HepG2 (cell line): ENCODE measurements around the gene MED22. TPM values are rescaled to one million over a fixed set of nuclear protein-coding genes. Genes with fewer than 3 reads are reported as not detected.

ENCODE experiments used
- AKNA ChIP-seq: sonication (generic); formaldehyde crosslinking; IDR thresholded peaks from 2 replicates; pipeline ENCODE4 v1.4.0; 2020; ENCODE audit warnings: missing genetic modification reagents, borderline replicate concordance
- FOXA3 ChIP-seq: IDR thresholded peaks from 2 replicates; pipeline ENCODE4 v1.6.1; 2016; ENCODE audit warnings: missing genetic modification reagents, missing compliant biosample characterization
- MAX ChIP-seq: IDR thresholded peaks from 2 replicates; pipeline ENCODE4 v1.6.1; 2012; ENCODE audit warnings: inconsistent platforms
- ZFX ChIP-seq: sonication (generic); formaldehyde crosslinking; IDR thresholded peaks from 2 replicates; pipeline ENCODE4 v1.4.0; 2020; ENCODE audit warnings: mild to moderate bottlenecking, low read depth, missing genetic modification reagents, moderate library complexity
- ZNF317 ChIP-seq: sonication (generic); formaldehyde crosslinking; IDR thresholded peaks from 2 replicates; pipeline ENCODE4 v1.5.0; 2020; ENCODE audit warnings: mild to moderate bottlenecking, missing genetic modification reagents
- ZNF556 ChIP-seq: sonication (generic); formaldehyde crosslinking; IDR thresholded peaks from 2 replicates; pipeline ENCODE4 v1.4.0; 2020; ENCODE audit warnings: mild to moderate bottlenecking, missing genetic modification reagents, borderline replicate concordance
- ZNF598 ChIP-seq: sonication (generic); formaldehyde crosslinking; IDR thresholded peaks from 2 replicates; pipeline ENCODE4 v1.5.1; 2020; ENCODE audit warnings: mild to moderate bottlenecking, missing genetic modification reagents, borderline replicate concordance
- ZNF687 ChIP-seq: sonication (generic); formaldehyde crosslinking; IDR thresholded peaks from 2 replicates; pipeline ENCODE4 v1.5.1; 2020; ENCODE audit warnings: mild to moderate bottlenecking, missing genetic modification reagents, moderate library complexity
- polyA plus RNA-seq, 8 experiments: library from polyadenylated mRNA; depleted of rRNA in 3 of 8; stranded (reverse) in 7 of 8; unstranded in 1 of 8; fragments of >200 nt; fragmentation: Illumina TruSeq in 4 of 8; extraction: Trizol in 4 of 8; gene quantifications; 2 replicates each; pipeline versions ENCODE4 v1.2.1 to v1.2.3, GENCODE V29; 2011 to 2016; ENCODE audit warnings: low read depth in 4 of 8, missing spikeins in 1 of 8, mixed read lengths in 1 of 8; ENCODE audit not compliant: insufficient read depth in 1 of 8
- total RNA-seq, 5 experiments: library from RNA; depleted of rRNA; stranded (reverse); fragments of >200 nt; fragmentation: Illumina TruSeq; extraction: Trizol; gene quantifications; 2 replicates each; pipeline ENCODE4 v1.2.3, GENCODE V29; 2016; ENCODE audit warnings: low read depth in 1 of 5

The MED22 gene
- total and polyA plus RNA-seq, 2 of the 13 experiments (the other 11 are each of a cell fraction or from before 2014, with no cell fraction given) = 15.8 to 22.1 TPM

GRCh38 chr9:133387680-133388079 lies 39.7 kb upstream of the MED22 start (continued):
- TF ChIP-seq ZNF687 (CRISPR knock-in tag) (peak; percentile 80), ZFX (CRISPR knock-in tag) (peak; percentile 24; the same call in 1 of the 2 replicates), ZNF598 (peak; percentile 12; the same call in 1 of the 2 replicates), ZNF317 (no peak), MAX (peak; percentile 51; the same call in 1 of the 2 replicates), AKNA (CRISPR knock-in tag) (no peak), FOXA3 (CRISPR knock-in tag) (peak; percentile 53), ZNF556 (CRISPR knock-in tag) (no peak)
- TF ChIP-seq, all 625 proteins: peak for 10
